Ureter (tissue), 1 donor: ENCODE measurements around the gene MAS1. TPM values are rescaled to one million over a fixed set of nuclear protein-coding genes. Genes with fewer than 3 reads are reported as not detected.

Experiments used
- DNase-seq: peaks from one replicate; pipeline ENCODE4 v3.0.0-alpha.2; 2020; ENCODE audit warnings: low spot score
- total RNA-seq: library from RNA; stranded (reverse); gene quantifications from one replicate; pipeline ENCODE4 v1.2.4, GENCODE V29; 2023
- donor health status: DM: yes; HTN: yes; CAD: no.

The MAS1 gene
- total RNA-seq, 1 donor from 2014 or later: not detected

DNA sequence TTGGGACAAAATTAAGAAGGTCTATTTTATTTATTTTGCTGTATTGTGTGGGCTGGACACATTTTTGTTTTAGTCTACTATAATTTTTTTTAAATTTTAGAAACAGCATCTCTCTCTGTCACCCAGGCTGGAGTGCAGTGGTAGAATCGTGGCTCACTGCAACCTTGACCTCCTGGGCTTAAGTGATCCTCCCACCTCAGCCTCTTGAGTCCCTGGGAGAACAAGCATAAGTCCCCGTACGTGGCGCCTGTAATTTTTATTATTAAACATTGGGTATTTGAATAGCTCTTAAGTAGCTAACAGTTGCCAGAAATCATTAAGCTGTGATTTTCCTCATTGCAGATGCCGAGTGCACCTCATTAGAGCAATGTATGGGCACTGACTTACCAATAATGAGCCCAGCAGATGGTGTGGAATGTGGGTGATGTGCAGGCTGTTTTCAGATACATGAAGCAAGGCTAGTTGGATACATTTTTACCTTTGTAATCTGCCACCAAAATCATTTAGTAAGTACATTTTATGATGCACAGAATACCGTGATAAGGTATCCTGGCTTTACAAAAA, 10.3 kb upstream of the MAS1 start:
- no peak for DNase-seq

DNA sequence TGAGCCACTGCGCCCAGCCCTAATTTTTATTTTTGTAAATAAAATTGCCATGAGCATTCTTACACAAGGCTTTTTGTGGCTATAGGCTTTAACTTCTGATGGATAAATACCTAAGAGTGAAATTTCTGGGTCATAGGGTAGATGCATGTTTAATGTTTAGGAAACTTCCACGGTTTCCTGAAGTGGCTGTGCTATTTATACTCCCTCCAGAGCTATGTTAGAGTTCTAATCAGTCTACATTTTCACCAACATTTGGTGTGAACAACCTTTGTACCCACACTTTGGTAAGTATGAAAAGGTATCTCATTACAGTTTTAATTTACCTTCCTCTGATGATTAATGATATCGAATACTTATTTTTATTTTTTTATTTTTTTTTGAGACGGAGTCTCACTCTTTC, 6.1 kb upstream of the MAS1 start:
- no peak for DNase-seq

DNA sequence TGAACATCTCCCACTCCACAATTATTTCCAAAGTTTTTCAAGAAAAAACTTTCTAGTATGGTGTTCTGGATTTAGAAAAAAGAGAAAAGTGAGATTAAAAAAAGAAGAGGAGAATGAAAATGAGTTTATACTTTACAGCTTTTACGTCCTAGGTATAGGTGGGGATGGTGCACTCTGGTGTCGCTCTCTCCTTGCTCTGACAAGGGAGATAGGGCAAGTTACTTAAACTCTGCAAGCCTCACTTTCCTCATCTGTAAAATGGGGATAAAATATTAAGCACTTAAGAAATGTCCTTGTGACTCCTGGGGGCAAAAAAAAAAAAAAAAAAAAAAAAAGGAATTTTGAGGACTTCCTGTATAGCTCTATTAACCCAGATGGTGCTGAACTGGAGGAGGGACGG, 4.5 kb upstream of the MAS1 start:
- no peak for DNase-seq

DNA sequence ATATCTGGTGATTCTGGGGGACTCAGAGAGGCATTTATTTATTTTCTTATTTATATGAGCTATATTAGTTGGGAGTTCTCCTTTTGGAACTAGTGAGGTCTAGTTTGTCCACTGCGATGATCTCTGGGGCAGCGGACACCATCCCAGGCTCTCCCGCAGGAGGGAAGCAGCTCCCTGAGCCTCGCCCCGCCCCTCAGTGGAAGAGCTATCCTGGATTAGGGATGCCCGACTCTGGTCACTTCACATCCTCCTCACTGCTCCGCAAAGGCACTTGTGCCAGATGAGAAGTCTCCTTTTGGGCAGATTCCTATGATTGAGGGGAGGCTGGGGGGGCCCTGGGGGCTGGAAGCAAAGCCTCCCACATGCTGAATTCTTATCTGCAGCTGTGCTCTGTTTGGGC, 3.6 kb upstream of the MAS1 start:
- no peak for DNase-seq

DNA sequence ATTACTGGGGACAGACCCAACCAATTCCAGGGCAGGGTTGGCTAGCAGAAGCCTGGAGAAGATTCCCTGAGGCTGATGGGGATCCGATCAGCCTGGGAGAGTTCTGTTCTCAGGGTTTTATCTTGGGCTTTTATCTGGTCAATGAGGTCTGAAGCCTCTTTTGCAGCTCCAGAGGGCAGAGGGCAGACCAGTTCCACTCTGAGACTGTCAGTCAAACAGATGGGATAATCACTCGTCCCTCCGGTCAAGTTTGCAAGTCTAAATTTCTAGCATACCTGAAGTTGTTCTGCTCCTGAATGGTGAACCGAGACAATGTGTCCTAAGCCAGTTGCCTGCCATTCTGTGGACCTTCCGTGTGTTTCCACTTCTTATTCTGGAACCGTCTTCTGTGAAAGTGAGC, 3.0 kb upstream of the MAS1 start:
- DNase-seq: no peak

DNA sequence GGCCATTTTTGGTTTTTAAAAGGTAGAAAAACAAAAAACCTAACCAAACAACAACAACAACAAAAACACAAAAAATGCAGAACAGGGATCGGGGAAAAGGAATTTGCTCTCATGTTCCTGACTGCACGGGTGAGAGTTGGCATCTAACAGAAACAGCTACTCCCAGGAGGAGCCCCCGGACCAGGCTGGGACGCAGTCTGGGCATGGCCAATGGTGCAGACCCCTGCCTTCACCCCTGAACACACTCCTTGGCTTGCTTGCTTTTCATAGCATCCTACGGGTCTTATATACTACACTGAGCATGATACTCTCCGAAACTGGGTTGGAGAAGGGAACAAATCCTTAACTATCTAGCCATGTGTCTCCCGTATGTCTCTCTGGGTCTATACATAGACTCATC, 587 bp upstream of the MAS1 start:
- DNase-seq: no peak

DNA sequence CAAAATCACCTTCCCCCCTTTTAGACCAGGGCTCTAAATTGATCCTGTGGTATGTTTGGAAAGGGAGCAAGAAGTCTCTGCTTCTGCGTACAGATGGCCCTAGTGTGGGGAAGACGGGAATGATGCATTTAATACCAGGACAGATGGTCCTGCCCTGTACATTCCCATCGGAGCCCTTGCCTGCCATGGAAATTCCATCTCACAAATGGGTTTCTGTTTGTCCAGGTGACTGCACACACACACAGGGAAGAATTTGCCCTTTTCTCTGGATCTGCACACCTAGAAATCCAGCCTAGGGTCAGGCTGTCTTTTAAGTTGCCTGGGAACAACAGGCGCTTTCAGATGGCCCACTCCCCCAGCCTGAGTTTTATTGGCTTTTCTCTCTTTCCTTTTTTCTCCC, 1.3 kb downstream of the MAS1 start:
- DNase-seq: no peak

DNA sequence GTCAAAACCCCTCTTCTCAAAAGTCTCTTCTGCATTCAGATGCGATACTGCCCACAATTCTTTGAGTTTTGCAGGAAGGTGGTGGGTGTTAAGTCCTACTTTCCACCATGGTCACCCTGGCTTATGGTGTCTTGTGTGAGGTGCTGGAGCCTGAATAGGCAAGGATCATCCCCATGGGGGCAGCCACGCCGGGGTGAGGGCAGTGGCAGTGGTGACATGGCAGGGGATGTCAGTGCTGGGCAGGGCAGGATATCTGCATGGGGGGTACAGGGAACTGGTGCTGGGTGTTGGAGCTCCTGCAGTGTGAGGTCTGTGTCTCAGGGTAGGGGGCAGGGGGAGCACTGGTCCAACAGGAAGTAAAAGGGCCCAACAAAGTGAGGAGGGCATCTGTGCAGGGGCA, 2.3 kb downstream of the MAS1 start:
- DNase-seq: no peak

DNA sequence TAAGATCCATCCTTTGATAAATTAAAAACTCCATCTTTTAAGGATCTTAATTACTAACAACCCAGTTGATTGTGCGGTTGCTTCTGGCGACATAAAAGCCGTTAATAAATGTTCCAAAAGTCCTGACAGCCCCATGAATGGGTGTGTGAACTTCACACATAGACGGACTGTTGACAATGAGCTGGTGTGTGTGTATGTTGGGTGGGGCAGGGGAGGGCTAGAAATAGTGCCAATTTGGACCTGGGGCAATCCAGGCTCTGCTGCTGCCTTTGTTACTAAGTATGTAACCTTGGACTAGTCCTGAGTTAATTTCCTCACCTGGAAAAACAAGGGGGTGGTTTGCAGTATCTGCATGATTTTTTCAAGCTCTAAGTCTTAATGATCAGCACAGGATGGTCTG, 4.2 kb downstream of the MAS1 start:
- DNase-seq: no peak

DNA sequence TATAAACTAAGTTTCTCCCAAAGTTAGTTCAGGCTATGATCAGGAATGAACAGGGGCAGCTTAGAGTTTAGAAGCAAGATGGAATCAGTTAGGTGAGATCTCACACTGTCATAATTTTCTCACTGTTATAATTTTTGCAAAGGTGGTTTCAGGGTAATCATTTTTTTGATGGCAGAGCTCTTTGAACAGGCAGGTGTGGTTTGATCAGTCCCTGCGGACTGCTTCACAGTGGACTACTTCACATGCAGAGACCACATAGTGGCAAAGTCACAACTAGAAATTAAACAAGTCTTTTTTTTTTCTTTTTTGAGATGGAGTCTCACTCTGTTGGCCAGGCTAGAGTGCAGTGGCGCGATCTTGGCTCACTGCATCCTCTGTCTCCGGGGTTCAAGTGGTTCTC, 6.8 kb downstream of the MAS1 start:
- no peak for DNase-seq

DNA sequence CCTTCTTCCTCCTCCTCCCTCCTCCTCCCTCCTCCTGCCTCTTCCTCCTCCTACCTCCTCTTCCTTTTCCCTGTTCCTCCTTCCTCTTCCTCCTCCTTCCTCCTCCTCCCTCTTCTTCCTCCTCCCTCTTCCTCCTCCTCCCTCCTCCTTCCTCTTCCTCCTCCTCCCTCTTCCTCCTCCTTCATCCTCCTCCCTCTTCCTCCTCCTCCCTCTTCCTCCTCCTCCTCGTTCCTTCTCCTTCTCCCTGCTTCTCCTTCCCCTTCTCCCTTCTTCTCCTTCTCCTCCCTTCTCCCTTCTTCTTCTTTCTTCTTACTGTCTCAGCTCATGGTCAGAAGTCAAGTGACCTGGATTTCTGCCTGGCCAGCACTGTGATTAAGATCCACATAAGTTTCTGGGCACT, 7.7 kb downstream of the MAS1 start:
- DNase-seq: no peak

DNA sequence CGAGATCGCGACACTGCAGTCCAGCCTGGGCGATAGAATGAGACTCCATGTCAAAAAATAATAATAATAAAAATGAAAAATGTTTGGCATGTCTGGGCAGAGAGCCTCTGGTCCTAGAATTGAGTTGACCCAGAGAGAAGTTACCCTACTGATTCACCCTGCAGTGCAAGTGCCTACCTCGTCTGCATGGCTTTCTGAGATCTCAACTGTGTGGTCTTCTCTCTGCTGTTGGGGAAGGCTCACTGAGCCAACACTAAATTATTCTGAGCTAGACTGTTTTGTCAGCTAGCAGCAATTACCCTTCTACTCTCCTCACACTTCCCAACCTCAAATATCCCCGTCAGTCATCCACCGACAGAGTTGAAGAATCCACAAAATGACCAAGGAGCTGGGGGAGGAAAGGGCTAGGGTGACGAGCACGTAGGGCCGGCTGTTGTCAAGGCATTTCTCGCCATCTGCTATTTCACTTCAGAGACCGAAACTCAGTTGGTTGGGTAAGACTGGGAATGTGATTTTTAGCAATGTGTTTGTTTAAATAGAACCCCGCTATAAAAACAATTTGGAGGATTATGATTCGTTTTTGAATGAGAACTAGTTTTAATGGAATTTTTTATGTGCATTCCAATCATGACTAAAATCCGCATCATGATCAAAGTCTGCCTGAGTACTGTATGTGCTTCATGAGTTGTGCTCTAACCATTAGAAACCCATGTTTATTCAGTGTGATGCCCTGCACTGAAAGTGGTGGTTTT, 9.4 kb downstream of the MAS1 start:
- no peak for DNase-seq

DNA sequence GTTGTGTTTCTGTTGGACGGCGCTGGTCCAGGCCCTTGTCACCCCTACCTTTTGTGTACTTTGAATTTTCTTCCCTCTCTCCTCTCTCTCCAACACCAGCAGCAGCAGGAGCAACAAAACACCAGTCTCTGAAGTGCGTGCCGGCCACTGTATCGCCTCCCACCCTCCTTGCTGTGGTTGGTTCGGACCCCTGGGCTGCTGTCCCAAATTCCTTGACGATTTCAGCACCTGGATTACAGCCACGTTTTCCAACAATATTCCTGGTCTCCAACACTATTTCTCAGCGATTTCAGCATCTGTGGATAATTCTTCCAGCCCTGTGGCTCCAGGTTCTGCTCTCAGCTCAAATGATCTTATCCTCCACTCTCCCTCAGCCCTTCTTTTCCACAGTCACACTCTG, 11.8 kb downstream of the MAS1 start:
- DNase-seq: no peak

DNA sequence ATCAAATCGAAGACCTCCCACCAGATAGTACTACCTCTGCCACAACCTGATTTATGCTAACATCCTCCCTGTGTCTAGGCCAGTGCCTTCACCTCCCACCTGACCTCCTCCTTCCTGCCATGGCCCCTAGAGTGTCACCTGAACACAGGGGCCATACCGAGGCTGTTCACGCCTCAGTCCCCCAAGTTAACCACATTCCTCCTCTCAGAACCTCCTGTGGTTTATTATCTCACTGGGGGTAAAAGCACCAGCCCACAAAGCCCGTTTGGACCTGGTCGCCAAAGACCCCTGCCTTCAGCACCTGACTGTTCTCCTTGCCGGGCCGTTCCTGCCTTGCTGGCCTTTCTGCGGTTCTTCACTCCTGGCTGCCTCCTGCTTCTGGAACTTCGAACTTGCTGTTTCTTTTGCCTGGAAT, 13.7 kb downstream of the MAS1 start:
- no peak for DNase-seq

DNA sequence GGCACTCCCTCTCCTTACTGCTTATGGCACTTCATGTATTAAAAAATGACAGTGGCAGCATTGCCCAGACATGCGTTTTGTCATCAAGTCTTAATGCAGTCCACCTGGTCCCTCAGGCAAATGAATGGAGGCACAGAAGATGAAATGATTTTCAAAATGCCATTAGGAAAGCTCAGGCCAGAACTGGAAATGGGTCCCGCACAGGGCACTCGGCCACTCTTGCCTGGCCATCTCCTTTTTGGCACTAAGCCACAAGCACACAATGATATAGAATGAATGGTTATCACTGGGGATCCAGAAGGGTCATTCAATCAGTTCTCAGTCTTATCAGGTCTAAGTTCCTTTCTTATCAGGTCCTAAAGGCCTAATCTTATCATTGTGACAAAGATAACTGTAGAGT, 15.6 kb downstream of the MAS1 start:
- no peak for DNase-seq

DNA sequence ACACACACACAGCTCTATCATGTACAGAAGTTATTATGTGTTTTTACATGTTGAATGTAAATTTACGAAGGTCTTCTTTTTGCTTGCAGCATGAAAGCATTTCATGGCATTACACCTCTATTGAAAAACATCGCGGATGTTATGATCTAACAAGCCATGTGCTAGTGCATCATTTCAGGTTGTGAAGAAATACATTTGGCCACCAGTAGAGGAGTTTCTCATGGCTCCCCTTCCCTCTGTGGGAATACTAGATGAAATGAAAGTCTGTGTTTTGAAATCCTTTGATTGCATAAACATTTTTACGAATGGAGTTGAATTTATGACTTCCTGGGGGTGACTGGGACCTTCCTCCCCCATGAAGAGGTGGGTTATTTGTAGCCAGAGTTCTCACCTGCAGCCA, 17.7 kb downstream of the MAS1 start:
- no peak for DNase-seq

DNA sequence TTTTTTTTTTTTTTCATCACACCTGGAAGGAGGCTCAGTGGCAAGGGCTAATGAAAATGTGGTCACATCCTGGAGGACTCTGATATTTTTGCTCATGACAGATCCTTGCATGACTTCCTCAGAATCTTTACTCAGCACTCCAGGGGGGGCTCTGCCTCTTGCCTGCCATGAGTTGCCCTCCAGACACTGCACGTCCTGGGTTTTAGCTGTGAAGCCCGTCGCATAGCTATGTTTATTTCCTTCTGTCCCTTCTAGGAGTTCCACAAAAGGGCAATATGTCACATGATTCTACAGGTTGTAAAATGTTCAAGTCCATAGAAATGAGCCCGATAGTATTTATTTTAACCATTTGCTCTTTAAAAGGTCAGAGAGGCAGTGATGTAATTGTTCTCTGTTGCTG, 18.2 kb downstream of the MAS1 start:
- DNase-seq: no peak

DNA sequence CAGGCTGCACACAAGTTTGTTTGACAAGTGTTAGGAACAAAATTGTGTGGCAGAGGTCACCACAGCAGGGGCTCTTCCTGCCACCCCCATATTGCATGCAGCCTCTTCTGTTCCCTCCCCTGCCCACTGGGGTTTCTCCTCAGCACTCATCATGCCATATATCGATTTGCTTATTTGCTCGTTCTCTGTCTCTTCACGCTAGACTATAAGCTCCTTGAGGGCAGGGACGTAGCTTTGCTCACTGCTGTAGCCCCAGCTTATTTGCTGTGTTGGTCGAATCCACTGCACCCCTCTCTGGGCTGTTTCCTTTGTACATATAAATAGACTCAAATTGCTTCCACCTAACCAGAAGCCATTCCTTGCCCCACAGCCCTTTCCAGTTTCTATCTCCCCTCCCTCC, 19.6 kb downstream of the MAS1 start:
- DNase-seq: no peak

DNA sequence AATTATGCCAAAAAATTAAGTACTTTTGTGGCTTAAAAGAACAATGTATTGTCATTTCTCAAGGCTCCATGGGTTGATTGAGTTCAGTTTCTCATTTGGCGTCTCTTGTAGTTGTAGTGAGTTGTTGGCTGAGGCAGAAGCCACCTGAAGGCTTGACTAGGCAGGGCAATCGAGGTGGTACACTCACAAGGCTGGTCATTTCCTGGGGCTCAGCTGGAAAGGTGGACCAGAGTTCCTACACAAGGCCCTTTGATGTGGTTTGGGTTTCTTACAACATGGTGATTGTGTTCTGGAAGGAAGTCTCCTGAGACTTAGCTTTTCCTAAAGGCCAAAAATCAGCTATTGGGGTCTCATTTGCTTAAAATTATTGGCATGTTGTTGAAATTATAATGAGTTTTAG, 22.6 kb downstream of the MAS1 start:
- no peak for DNase-seq

DNA sequence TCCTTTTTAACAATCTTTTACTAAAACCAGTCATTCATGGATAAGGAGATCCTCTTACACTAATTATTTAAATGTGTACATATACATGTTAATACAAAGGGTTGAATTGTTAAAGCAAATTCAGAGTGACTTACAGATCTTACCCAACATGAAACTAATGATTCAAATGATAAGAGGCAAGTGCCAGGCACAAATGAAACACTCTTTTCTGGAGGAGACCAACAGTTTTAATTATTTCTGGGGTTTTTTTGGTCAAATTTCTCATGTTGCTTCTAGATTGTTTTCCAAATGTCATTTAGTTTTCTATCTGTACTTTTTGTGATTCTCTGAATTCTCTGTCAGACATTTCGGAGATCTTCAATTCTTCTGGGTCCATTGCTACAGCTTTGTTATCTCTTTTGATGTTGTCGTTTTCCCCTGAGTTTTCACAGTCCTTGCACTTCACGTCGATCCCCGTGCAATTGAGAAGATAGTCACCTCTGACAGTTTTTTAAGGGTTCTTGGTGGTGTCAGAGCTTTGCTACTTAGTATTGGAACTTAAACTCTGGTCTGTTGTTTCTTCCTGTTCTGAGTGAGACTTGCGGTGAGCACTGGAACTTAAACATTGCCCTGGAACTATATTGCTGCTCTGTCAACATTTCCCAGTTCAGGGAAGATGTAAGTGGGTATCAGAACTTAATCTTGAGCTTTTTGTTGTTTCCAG, 23.2 kb downstream of the MAS1 start:
- DNase-seq: no peak

DNA sequence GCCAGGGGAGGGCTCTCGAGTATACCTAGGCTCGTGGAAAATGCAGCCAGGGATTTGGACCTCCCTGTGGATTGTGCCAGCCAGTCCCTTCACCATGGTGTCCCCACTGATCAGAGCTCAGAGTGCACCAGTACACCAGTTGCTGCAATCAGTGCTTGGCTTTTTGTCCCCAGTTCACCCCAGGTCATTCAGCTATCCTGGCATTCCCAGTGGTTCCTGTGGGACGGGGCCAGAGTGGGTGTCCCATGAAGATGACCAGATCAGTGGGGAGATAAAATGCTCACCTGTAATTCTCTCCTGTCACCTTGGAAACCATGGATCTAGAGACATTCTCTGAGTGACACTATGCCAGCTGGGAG, 23.8 kb downstream of the MAS1 start:
- no peak for DNase-seq

DNA sequence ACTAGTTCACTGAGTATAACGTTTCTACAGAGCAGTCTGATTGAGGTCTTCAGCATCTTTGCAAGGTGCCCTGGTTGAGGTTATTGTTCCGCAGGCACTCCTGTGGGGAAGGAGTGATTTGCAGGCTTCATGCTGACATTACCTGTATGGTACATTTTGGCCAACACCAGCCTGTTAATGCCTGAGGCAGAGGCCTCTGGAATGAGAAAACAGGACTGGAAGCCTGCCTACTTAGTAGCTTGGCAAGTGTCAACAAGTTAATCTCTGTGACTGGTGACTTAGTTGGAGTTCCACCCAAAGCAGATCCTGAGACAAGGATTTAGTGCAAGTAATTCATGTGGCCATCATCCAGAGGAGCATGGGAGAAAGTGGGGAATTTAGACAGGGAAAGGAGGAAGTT, 24.6 kb downstream of the MAS1 start:
- no peak for DNase-seq

DNA sequence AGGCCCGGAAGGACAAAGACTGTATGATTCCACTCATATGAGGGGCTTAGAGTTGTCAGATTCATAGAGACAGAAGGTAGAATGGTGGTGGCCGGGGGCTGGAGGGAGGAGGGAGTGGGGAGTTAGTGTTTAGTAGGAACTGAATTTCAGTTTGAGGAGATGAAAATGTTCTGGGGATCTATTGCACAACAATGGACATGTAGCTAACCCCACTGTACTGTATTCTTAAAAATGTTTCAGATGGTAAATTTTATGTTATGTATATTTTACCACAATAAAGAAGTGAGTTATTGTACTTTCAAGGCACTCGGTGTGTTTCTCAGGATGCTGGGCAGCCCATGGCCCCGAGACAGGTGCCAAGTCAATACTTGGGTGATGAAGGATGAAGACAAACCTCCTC, 25.4 kb downstream of the MAS1 start:
- no peak for DNase-seq

DNA sequence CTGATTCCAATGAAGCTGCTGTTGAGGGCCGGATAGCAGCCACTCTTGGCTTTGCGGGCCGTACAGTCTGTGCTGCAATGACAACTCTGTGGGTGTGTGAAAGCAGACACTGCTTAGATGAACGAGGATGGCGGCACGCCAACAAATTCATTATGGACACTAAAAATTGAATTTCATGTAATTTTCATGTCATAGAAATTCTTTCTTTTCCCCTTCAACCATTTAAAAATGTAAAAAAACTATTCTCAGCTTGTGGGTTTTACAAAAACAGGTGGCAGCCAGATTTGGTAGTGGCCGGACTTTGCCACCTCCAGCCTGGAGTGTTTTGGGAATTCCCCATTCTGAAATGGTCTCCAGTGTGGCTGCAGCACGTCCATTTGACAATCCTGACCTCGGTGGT, 26.0 kb downstream of the MAS1 start:
- DNase-seq: no peak
